Putamen (tissue), 1 donor: Measurements from ENCODE around the gene GBX1.

Experiments used
- DNase-seq: peaks from one replicate; pipeline ENCODE4 v3.0.0-alpha.2; 2016; ENCODE audit warnings: low spot score

Gene GBX1

DNA sequence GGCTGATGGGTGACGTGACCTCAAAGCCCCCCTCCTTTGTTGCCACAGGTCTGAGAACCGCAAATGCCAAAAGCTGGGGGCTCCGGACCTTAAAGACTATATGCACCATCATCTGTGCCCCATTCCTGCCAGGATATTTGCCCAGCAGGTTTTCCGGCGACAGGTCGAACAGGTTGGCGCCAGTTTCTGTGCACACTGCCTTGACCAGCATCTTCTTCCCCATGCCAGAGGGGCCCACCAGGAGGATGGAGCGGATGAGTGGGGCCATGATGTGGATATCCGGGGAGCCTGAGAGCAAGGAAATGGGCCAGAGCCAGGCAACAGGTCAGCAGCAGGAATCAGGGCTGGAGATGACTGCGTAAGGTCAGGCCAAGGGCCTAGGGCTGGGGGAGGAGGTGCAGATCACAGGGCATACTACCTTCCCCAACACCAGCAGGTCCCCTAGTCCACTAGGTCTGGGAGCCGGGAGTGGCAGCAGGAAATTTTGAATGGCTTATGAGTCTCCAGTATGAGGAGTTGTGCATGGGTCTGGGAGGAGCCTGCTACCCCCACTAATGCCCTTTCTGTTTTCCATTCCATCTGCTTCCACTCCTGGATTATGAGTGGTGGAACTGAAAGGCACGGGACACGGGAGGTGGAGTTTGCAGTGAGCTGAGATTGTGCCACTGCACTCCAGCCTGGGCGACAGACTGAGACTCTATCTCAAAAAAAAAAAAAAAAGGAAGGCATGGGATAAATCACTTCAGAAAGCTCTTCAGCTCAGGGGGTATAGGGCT, 25.9 kb upstream of the GBX1 start:
- DNase-seq: no peak

DNA sequence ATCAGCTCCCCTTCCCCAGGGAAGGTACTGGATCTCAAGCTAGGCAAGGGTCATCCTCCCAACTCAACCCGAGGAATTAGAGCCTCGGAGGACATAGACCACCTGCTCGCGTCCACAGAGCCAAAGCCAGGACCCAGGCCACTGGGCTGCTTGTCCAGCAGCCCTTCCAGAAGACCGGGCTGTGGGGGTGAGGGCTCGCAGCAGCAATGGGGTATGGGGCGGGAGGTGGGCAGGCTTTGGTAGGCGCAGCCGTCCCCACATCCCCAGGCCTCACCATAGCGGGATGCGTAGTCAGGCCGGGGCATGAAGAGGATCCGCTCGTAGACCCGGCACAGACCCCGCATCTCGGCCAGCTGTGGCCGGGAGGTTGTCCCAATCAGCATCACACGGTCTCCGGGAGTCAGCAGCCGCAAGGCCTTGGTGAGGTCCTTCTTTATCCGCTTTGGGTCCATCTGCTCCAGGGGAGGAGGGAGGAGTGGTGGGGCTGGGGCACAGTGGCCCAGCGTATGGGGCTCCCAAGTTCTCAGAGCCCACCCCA, 24.6 kb upstream of the GBX1 start:
- no peak for DNase-seq

DNA sequence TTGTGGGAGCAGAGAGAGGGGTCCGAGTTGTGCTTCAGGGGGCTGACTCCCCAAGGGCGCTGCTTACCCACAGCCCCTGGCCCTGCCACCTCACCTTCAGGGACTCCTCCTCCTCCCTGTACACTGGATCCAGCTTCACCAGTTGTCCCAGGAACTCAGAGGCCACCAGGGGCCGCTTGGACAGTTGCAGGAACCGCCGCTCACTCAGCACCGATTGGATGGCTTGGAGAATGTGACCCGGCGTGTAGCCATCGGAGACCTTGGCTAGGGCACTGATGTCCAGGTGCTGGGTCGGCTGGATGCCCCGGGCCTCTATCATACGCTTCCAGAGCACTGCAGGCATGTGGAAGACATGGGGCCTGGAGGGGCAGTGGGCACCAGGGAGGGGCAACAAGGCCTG, 24.1 kb upstream of the GBX1 start:
- no peak for DNase-seq

DNA sequence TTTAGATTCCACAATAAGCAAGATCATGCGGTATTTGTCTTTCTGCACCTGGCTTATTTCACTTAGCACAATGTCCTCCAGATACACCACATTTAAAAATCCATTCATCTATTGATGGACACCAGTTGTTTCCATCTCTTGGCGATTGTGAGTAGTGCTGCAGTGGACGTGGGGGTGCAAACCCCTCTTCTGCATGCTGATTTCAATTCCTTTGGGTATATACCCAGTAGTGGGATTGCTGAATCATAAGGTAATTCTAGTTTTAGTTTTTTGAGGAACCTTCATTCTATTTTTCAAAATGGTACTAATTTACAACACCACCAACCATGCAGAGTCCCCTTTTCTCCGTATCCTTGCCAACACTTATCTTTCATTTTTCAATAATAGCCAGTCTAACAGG, 21.5 kb upstream of the GBX1 start:
- no peak for DNase-seq

DNA sequence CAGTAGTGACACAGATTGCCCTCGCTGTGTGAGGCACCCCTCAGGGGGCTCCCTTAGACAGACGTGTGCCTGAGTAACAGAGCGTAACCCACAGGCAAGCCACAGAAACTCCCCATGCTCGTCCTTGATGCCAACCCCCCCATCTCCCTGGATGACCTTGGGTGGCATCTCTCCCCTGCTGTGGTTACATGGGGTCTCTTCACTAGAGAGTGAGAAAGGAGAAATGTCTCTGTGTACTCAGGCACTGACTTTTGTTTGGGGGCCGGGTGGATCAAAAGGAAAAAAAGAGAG, 20.7 kb upstream of the GBX1 start:
- no peak for DNase-seq

DNA sequence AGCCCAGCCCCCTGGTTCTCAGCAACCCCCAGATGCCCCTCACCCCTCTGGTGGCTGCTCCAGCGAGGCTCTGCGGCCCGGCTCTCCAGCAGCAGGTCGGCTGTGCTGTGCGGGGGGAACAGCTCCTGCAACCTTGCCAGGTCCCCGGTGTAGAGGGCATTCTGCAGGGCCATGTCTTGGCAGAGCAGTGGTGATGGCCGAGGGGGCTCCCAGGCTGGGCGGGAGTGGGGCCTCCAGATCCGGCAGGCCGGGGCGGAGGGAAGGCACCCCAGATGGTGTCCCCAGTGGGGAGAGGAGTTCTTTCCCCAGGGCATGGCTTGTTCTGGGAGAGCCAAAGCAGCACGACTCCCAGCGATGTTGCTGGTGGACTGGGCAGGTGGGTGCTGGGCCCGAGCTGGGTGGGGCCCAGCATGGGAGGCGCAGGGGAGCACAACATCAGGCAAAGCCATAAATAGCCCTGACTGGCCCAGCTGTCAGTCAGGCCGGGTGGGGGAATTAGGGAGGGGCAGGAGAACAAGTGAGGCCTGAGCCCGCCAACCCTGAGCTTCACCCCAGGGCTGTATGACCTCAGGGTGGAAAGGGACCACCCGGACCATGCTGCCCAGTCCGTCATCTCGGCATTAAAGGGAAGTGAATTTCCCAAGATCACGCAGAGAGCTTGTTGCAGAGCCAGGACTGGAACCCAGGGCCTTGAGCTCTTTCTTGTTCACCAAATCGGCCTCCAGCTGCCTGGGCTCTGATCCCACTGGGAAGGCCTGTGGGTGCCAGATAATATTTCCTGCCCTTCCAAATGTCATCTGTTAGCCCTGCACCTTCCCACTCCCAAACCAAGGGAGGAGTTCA, 20.1 kb upstream of the GBX1 start:
- DNase-seq: no peak

DNA sequence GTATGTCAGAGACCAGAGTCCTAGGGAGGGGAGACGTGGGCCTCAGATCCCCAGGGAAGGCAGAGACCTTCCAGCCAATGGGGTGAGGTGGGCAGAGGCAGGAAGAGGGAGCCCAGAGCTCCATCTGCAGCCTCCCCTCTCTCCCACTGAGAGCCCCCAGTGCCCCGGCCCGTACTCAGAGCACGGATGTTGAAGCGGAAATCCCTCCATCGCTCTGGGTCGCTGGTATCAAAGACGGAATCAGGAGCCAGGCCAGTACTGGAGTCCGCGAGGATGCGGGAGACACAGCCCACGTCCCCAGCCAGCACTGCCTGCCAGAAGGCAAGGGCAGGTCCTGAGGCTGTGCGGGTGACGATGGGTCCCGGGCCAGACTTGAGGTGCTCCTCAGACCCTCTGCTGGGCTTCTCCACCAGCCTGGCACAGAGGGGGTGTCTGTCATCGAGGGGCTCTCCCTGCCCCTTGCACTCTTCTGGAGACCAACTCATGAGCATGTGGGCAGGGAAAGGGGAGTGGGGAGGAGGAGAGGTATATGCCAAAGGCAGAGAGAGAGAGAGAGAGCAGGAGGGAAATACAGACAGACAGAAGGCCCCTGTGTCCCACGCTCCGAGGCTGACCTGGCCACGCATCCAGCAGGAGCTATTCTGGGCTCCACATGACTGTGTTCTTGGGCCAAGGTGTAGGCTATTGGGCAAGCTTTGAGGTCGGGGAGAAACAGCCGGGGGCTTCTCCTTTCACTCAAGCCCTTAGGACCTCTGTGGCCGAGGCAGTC, 19.3 kb upstream of the GBX1 start, which contains the start of gene ASB10:
ASB10 (minus strand) TSS at position 611 of the 769 bp plus-strand sequence; CDS start at position 491, 120 bp downstream.
- no peak for DNase-seq

DNA sequence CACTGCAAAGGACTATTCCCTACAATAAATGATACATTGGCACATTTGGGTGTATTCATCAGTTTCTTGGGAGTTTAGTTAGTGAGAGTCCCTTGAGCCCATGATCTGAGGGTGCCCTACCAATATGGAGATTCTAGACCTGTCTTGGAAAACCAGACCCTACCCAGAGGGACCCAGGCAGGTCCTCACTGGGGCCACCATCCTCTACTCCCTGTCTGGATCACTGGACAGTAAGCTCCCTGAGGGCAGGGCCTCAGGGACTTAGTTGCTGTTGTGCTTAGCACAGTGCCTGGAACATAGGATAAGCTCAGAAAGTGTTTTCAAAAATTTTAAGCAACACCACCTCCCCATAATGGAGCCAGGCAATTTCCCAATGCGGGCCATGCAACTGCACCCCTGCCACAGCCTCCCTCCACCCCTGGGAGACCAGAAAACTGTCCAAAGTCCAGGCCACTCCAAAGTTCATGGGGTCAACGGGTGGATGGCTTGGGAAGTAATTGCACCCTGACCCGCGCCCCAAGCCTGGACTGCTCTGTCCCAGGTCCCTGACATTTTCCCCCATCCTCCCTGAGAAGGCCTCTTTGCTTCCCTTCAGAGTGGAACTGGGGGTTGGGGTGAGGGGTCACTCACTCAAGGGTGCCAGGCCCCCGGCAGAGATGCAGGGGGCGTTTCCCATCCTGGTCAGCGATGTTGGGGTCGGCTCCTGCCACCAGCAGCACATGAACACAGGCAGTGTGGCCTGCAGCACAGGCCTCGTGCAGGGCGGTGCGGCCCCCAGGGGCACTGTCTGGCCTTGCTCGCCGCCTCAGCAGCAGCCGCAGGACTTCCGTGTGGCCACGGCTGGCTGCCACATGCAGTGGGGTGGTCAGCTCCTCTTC, 18.5 kb upstream of the GBX1 start:
- no peak for DNase-seq

DNA sequence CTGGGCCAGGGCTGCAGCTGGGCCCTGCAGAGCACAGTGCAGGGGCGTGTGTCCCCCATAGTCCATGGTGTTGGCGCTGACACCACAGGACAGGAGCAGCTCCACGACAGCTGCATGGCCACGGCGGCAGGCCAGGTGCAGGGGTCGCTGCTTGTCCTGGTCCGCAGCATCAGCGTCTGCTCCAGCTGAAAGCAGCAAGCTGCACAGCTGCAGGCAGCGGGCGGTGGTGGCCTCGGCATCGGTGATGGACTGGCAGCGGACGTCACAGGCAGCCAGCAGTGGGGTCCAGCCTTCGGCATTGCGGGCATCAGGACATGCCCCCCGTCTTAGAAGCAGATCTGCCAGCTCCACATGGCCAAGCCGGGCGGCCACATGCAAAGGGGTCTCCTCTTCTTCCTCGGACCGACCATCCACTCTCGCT, 13.5 kb upstream of the GBX1 start:
- DNase-seq: no peak

DNA sequence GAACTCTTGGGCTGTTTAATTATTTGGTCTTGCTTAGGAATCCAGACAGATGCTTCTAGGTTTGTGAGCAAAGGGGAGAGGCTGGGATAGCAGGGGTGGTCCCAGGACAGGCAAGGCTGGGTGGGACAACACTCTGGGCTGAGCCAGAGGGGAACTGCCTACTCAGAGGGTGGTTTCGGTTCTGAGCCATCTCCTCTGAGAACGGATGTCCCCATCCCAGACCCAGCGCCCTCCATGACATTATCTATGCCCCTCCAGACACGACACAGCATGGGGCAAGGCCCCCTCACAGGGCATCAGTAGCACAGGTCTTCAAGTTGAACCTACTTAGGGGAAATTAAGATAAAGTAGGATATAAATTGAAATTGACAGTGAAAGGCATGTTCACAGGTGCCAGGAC, 12.5 kb upstream of the GBX1 start:
- DNase-seq: no peak

DNA sequence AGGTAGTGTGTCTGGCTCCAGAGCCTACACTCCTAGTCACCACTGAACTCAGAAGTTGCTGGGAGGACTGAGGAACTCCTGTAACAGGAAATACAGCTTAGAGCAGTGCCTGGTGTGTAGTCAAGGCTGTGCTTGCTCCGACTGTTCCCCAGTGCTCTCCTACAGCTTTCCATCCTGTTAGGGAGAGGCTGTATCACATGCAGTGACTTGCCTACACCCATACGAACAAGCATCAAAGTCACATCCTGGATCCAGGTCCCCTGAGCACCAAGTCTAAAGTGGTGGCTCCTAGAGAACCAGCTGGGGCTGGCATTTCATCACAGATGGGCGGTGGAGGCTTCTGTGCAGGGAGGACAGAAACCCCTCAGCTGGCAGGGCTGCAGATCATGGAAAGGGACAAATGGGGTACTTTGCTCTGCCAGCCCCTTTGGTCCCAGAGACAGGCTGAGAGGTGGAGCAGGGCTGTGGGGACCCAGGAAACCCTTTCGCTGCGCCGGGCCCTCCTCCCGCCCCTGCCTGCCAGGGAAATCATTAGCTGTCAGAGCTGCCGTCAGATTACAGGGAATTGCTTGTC, 11.9 kb upstream of the GBX1 start:
- no peak for DNase-seq

DNA sequence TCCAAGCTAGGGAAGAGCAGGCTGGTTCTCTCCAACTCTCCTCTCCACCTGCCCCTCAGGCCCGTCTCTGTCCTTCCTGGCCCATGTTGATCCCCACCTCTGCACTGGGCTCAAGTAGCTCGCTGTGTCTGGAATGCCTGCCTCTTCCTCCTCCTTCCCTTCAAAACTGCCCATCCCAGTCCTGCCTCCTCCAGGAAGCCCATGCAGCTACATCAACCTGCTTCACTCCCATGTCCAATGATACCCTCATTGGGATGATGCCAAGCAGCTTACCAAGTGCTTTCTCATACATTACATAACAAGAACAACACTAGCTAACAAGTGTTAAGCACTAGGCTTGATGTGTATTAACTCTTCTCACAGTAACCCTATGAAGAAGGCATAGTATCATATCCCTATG, 11.3 kb upstream of the GBX1 start:
- DNase-seq: no peak

DNA sequence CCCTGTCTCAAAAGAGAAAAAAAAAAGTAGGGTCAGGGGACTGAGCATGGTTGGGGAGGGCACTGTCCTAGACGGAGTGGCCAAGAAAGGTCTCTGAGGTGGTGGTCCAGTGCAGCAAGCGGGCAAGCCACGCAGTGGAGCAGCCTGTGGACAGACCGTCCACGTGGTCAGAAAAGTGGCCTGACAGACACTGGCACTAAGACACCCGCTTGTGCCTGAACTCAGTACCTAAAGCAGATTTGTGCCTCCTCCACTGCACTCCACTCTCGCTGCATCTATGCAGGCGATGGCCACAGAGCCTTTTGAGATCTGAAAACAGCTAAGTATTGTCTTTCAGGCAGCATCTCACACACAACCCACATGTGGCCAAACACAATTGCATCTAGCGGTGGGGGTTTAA, 10.7 kb upstream of the GBX1 start:
- DNase-seq: no peak

DNA sequence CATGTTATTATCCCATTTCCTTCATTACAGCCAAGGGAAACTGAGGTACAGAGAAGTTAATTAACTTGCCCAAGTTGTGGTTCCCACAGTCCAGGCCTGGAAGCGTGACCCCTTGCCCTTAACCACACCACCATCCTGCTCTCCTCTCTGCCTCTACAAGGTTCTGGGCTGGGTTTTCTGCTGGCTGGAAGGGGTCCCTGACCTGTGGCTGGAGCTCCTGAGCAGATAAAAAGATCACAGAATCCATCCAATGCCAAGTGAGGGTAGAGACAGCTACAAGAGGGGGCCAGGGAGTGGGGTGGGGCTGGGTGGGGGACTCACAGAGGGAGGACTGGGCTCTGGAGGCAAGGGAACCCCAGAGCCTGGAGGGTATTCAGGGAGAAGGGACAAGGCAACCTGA, 9.8 kb upstream of the GBX1 start:
- DNase-seq: no peak

DNA sequence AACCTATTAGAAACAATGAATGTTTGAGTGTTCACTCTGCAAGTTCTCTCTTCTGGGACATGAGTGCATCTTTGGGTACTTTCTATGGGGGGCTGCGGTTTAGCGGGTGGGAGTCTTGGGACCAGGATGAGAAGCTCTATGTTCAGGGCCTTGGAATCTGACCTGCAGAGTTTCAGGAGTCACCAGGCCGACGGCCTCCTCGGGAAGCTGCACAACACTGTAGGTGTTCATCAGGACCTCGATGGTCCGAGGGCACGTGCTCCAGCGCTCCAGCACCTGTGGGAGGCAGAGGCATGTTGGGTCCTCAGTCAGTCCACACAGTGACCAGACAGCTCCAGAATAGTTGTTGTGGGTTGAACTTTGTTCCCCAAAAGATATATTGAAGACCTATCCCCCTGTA, 8.9 kb upstream of the GBX1 start:
- DNase-seq: no peak

DNA sequence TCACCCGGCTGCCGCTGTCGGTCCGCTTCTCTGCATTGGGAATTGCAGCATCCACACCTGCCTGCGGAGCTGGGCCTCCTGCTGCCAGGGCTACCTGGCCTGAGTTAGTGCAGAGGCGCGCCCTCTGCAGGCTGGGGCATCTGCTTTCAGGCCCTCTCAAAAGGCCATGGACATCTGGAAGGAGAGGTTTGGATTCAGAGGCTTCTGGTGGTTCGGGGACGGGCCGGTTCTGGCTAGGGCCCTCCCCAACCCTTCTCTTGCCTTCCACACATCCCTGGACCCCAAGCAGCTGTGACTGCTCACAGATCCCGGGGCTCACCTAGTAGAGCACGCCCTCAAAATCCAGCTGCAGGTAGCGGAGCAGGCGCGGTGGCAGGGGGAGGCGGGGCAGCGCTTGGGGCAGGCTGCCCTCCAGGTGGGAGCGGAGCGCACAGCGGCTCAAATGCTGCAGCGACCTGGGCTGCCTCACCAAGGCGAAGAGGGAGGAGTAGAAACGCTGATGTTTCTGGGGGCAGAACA, 8.4 kb upstream of the GBX1 start:
- DNase-seq: no peak

DNA sequence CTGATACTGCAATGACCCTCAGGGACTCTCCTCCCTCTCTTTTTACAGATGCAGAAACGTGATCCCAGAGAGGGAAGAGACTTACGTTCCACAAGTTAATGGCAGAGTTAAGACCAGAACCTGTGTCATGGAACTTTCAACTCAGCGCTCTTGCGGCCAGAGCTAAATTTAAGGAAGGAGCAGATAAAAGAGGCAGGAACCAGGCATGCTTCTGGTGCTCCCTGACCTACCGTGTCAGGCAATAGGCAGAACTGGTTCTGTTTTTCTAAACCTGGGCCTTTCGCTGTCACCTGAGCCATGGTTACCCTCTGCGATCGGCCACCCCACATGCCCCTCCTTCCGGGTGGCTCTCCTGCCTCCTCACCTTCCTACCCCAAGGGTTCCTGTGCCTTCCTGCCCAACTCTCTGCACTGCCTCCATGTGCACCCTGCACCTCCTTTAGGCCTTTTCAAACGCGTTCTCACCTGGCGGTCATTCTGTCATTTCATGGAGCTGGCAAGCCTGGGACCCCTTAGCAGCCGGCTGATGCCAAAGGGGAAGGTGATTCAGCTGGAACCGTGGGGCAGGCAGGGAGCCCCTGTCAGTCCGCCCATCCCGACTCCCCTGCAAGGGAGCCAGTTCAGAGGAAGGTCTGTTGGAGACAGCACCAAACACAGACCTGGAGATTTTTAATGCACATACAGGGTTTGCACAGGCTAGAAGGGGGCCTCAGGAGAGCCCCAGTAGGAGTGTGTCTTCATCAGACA, 7.7 kb upstream of the GBX1 start:
- DNase-seq: no peak

DNA sequence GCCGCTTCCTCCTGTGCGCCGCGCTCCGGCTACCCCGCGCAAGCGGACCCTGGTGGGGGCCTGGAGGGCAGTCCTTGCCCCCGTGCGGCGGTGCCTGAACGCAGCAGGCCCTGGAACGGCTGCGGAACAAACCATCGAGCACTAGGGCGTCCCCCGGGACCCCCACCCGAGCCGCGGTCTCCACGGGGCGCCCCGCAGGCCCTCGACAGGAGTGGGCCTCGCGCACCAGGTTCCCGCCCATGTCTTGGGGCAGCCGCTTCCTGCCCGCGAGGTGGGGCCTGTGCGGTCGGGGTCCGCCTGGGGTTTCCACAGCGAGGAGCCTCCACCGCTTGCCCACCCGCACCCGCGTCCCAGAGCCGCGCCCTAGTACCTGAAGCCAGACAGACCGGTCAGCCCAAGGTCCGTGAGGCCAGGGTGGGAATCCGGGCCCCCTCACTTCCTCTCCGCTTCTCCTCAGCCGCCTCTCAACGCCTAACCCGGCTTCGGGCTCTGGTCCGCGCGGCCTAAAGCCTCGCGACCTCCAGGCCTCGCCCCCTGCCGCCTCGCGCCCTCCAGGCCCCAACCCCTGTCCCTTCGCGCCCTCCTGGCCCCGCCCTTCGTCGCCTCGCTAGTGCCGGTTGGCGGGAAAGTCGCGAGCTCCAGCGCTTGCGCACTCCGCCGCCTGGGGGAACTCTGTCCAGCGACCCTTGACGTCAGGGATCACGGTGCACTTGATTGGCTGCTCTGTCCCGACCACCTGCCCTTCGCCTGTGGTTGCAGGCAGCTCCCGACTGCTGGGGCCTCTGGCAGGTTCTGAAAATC, 7.0 kb upstream of the GBX1 start:
- no peak for DNase-seq
